IPS-15b (cell line): ENCODE data around the gene PRG2.
"Not testable (repeated sequence)": the region's sequence is repeated elsewhere in the genome, so short reads cannot be mapped to it uniquely, and the experiment has no call there.

Experiments
- H3K27me3 ChIP-seq: one replicate; pipeline ENCODE4 v1.6.1; 2013; ENCODE audit warnings: low read length; ENCODE audit not compliant: control insufficient read depth, insufficient read depth
- H3K36me3 ChIP-seq: one replicate; pipeline ENCODE4 v1.6.1; 2013; ENCODE audit warnings: low read length; ENCODE audit not compliant: control insufficient read depth, insufficient read depth
- H3K4me1 ChIP-seq: one replicate; pipeline ENCODE4 v1.6.1; 2013; ENCODE audit warnings: mild to moderate bottlenecking, low read length; ENCODE audit not compliant: control insufficient read depth, insufficient read depth
- H3K4me3 ChIP-seq: one replicate; pipeline ENCODE4 v1.5.1; 2013; ENCODE audit warnings: low read depth, low read length
- H3K9ac ChIP-seq: one replicate; pipeline ENCODE4 v1.6.1; 2013; ENCODE audit warnings: low read depth, mild to moderate bottlenecking, low read length
- H3K9me3 ChIP-seq: one replicate; pipeline ENCODE4 v1.6.1; 2013; ENCODE audit warnings: mild to moderate bottlenecking, low read length; ENCODE audit not compliant: control insufficient read depth, insufficient read depth

PRG2 gene

GRCh38 chr11:57348052-57348451 lies 42.4 kb downstream of the PRG2 start:
- Histone ChIP-seq H3K9ac (no peak overlapping the region), H3K9me3 (no peaks in the 10 kb centered on the region), H3K36me3 (no peaks in the 10 kb centered on the region), H3K27me3 (peaks cover 12% of the 10 kb centered on the region), H3K4me1 (peaks cover 11% of the 10 kb centered on the region), H3K4me3 (no peak overlapping the region)

GRCh38 chr11:57347336-57347735 lies 43.1 kb downstream of the PRG2 start:
- H3K36me3 ChIP-seq, result no peaks in the 10 kb centered on the region
- peaks cover 12% of the 10 kb centered on the region for H3K27me3 ChIP-seq
- no peaks in the 10 kb centered on the region for H3K9me3 ChIP-seq
- H3K4me1 ChIP-seq, result peaks cover 11% of the 10 kb centered on the region
- no peak overlapping the region for H3K4me3 ChIP-seq
- no peak overlapping the region for H3K9ac ChIP-seq

GRCh38 chr11:57345555-57346211 lies 44.8 kb downstream of the PRG2 start:
- Histone ChIP-seq H3K9me3 (no peaks in the 10 kb centered on the region), H3K4me1 (peaks cover 11% of the 10 kb centered on the region), H3K27me3 (peaks cover 21% of the 10 kb centered on the region), H3K9ac (no peak overlapping the region), H3K4me3 (no peak overlapping the region), H3K36me3 (no peaks in the 10 kb centered on the region)

GRCh38 chr11:57344826-57345225 lies 45.6 kb downstream of the PRG2 start:
- H3K9ac ChIP-seq, result no peak overlapping the region
- H3K4me1 ChIP-seq, result peaks cover 14% of the 10 kb centered on the region

GRCh38 chr11:57343825-57344224 lies 46.6 kb downstream of the PRG2 start:
- Histone ChIP-seq H3K4me1 (peaks cover 18% of the 10 kb centered on the region), H3K9ac (no peak overlapping the region), H3K27me3 (peaks cover 28% of the 10 kb centered on the region), H3K36me3 (no peaks in the 10 kb centered on the region), H3K9me3 (no peaks in the 10 kb centered on the region), H3K4me3 (no peak overlapping the region)

More at GRCh38 chr11:57344826-57345225, 45.6 kb downstream of the PRG2 start:
- Histone ChIP-seq H3K9me3 (no peaks in the 10 kb centered on the region), H3K36me3 (no peaks in the 10 kb centered on the region), H3K27me3 (peaks cover 25% of the 10 kb centered on the region), H3K4me3 (no peak overlapping the region)

- H3K4me3 ChIP-seq, result no peak overlapping the region
- H3K36me3 ChIP-seq, result no peaks in the 10 kb centered on the region
- no peak overlapping the region for H3K9ac ChIP-seq
- H3K4me1 ChIP-seq, result peaks cover 18% of the 10 kb centered on the region
- no peaks in the 10 kb centered on the region for H3K9me3 ChIP-seq
- peaks cover 25% of the 10 kb centered on the region for H3K27me3 ChIP-seq
Observed at GRCh38 chr11:57342702-57343101, 47.7 kb downstream of the PRG2 start.

- peaks cover 18% of the 10 kb centered on the region for H3K27me3 ChIP-seq
- H3K36me3 ChIP-seq, result no peaks in the 10 kb centered on the region
- no peaks in the 10 kb centered on the region for H3K9me3 ChIP-seq
- H3K4me3 ChIP-seq, result no peak overlapping the region
- H3K4me1 ChIP-seq, result peaks cover 18% of the 10 kb centered on the region
- no peak overlapping the region for H3K9ac ChIP-seq
Observed at GRCh38 chr11:57341250-57341808, 49.1 kb downstream of the PRG2 start.

GRCh38 chr11:57340039-57340615 lies 50.3 kb downstream of the PRG2 start:
- Histone ChIP-seq H3K9me3 (no peaks in the 10 kb centered on the region), H3K4me3 (peak overlapping the region; percentile 5), H3K4me1 (peaks cover 16% of the 10 kb centered on the region), H3K9ac (no peak overlapping the region), H3K27me3 (peaks cover 17% of the 10 kb centered on the region), H3K36me3 (no peaks in the 10 kb centered on the region)

GRCh38 chr11:57339328-57339727 lies 51.1 kb downstream of the PRG2 start:
- Histone ChIP-seq H3K9me3 (no peaks in the 10 kb centered on the region), H3K9ac (no peak overlapping the region), H3K36me3 (no peaks in the 10 kb centered on the region), H3K27me3 (peaks cover 16% of the 10 kb centered on the region), H3K4me1 (peaks cover 18% of the 10 kb centered on the region), H3K4me3 (no peak overlapping the region)

- no peak within 1 kb of the TSS for H3K9ac ChIP-seq
- H3K27me3 ChIP-seq, result peaks cover 16% of the 10 kb centered on the region
- H3K36me3 ChIP-seq, result peaks cover 3% of the 10 kb centered on the region
- no peak within 1 kb of the TSS for H3K4me3 ChIP-seq
- H3K4me1 ChIP-seq, result peaks cover 13% of the 10 kb centered on the region
- no peaks in the 10 kb centered on the region for H3K9me3 ChIP-seq
Observed at GRCh38 chr11:57338142-57338541, 52.3 kb downstream of the PRG2 start, which contains the start of gene P2RX3. Gene P2RX3 (plus strand): TSS chr11:57338352. CDS start chr11:57338551, 199 bp downstream.

- H3K9ac ChIP-seq, result not testable (repeated sequence)
Observed at GRCh38 chr11:57336856-57337255, 53.6 kb downstream of the PRG2 start.

More at GRCh38 chr11:57336856-57337255, 53.6 kb downstream of the PRG2 start:
- not testable (repeated sequence) for H3K4me3 ChIP-seq, H3K9me3 ChIP-seq
- H3K4me1 ChIP-seq, result peaks cover 13% of the 10 kb centered on the region
- peaks cover 16% of the 10 kb centered on the region for H3K27me3 ChIP-seq
- peaks cover 16% of the 10 kb centered on the region for H3K36me3 ChIP-seq
